Transverse colon (tissue), 4 donors: ENCODE measurements around the gene DMD.

Experiments
- CTCF ChIP-seq, 5 experiments: fragments of 200-600 bp in 3 of 5; fragments of 450-650 bp in 2 of 5; sonication (generic) in 3 of 5; IDR thresholded peaks; 1 replicate in 2 of 5; 2 replicates in 3 of 5; pipeline ENCODE4 v1.5.1; 2016 to 2017; ENCODE audit warnings: antibody characterized with exemption in 5 of 5, inconsistent platforms in 3 of 5, mild to moderate bottlenecking in 2 of 5, moderate library complexity in 1 of 5
- EP300 ChIP-seq: sonication (generic); formaldehyde crosslinking; IDR thresholded peaks from one replicate; pipeline ENCODE4 v1.6.1; 2017; ENCODE audit warnings: antibody characterized with exemption, low read depth
- POLR2AphosphoS5 ChIP-seq, 3 donors: sonication (generic); formaldehyde crosslinking; IDR thresholded peaks; one replicate each; pipeline ENCODE4 v1.6.1; 2016; ENCODE audit warnings: antibody characterized with exemption in 3 of 3

DNA sequence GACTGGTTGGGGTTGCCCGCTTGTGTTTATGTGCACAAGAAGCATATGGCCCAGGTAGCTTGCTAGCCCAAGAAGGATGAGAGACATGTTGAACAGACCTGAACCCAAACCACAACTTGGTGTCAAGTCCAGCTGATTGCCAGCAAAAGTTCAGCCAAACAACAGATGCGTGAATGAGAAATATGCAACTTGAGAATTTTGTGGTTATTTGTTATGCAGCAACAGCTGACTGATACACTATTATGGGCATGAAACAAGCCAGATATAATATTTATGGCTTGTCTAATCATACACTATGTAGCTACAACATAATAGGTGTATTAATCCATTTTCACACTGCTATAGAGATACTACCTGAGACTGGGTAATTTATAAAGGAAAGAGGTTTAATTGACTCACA, 2073.2 kb downstream of the DMD start:
- no peak for TF ChIP-seq POLR2AphosphoS5 (IDR thresholded peaks at IDR 0.05)
- no peak for TF ChIP-seq CTCF (IDR thresholded peaks at IDR 0.05)
- TF ChIP-seq EP300, result no peak
